Heart left ventricle (tissue), 13 donors: ENCODE measurements around the gene CACNB1.

Experiments used
- CTCF ChIP-seq, 12 donors: fragments of 200-600 bp; sonication (generic) in 4 of 12; IDR thresholded peaks; one replicate each; pipeline versions ENCODE4 v1.5.0 to v1.8.0; 2018 to 2022; ENCODE audit warnings: antibody characterized with exemption in 12 of 12, mild to moderate bottlenecking in 5 of 12
- POLR2A ChIP-seq, 2 donors: fragments of 450-650 bp; IDR thresholded peaks; one replicate each; pipeline ENCODE4 v1.6.1; 2017; ENCODE audit warnings: antibody characterized with exemption in 2 of 2, mild to moderate bottlenecking in 2 of 2, moderate library complexity in 2 of 2
- donor health status: ischemic (EF 13 %, LVEDD 7.1; RV severe dilation, severe dysfunction).
- donor health status: DM: no; HTN: yes; CAD: no.
- donor health status: DM: no; HTN: no; CAD: no.
- donor health status: ischemic (EF 25% LVEDD 6.9; RV normal size, moderate dysfunction).
- donor health status: ischemic (EF 25% LVEDD 5.7; RV mildly dilated, moderate dysfunction).
- donor health status: ischemic (EF 35%, LVEDD 5.7; RV mildly dilated, moderate dysfunction).
- donor health status: nonischemic (EF 11% LVEDD 7.7; RV severe dilation, severe dysfunction).
- donor health status: DM: yes; HTN: yes; CAD: no.
- donor health status: PGD.
- donor health status: ischemic (EF 29% LVEDD 5.4; RV normal size, mild dysfunction).
- donor health status: nonischemic (EF 23%, LVEDD 6.1; RV moderate dilation, normal function).

GRCh38 chr17:39146273-39146672 is 51.2 kb downstream of the CACNB1 start:
- no peak for TF ChIP-seq CTCF (IDR thresholded peaks at IDR 0.05)
- no peak for TF ChIP-seq POLR2A (IDR thresholded peaks at IDR 0.05)
